GM12891 (cell line): ENCODE data around the gene MDGA2.
"Not testable (repeated sequence)": the region's sequence is repeated elsewhere in the genome, so short reads cannot be mapped to it uniquely, and the experiment has no call there.

ENCODE experiments used
- DNase-seq: peaks from one replicate; pipeline ENCODE4 v3.0.0; 2011; ENCODE audit warnings: low spot score; ENCODE audit not compliant: insufficient read length
- FAIRE-seq: peaks from 2 replicates; lab custom pipeline; 2011; peaks lifted over from hg19 to GRCh38; lab: Jason Lieb, UNC
- PAX5 ChIP-seq: IDR thresholded peaks from 2 replicates; pipeline ENCODE4 v1.6.1; 2011; ENCODE audit warnings: low read length, moderate library complexity, mild to moderate bottlenecking; ENCODE audit not compliant: insufficient read depth, severe bottlenecking
- POLR2A ChIP-seq: IDR thresholded peaks from 2 replicates; pipeline ENCODE4 v1.6.1; 2011; ENCODE audit warnings: low read depth, low read length, control low read depth
- POLR2AphosphoS5 ChIP-seq: IDR thresholded peaks from 2 replicates; pipeline ENCODE4 v1.6.1; 2011; ENCODE audit warnings: low read depth, low read length, control low read depth
- POU2F2 ChIP-seq: IDR thresholded peaks from 2 replicates; pipeline ENCODE4 v1.6.1; 2011; ENCODE audit warnings: low read depth, mild to moderate bottlenecking, control low read depth, low read length, moderate library complexity
- SPI1 ChIP-seq: IDR thresholded peaks from 2 replicates; pipeline ENCODE4 v1.6.1; 2011; ENCODE audit warnings: low read depth, low read length, control low read depth
- TAF1 ChIP-seq: IDR thresholded peaks from 2 replicates; pipeline ENCODE4 v1.6.1; 2011; ENCODE audit warnings: low read depth, low read length, control low read depth

The MDGA2 gene

DNA sequence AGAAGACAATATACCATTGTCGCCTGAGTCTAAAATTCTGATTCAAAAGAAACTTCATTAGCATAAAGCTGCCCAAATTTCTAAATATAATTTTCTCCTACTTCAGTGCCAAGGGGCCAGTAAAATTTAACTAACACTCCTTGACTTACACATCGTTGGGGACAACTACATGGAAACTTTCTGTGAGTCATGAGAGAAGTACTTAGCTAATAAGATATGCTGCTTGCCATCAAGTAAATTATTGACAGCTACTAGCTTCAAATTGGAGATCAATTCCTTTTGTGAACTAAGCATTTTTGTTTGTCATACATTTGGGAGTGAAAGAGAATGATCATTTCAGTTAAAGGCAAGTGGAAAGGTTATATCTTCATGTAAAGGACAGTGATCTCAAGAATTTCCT is 373.3 kb downstream of the MDGA2 start:
- TF ChIP-seq POLR2A = no peak
- TF ChIP-seq SPI1 = no peak
- TF ChIP-seq TAF1 = no peak
- TF ChIP-seq POU2F2 = no peak
- TF ChIP-seq POLR2AphosphoS5 = no peak
- no peak for TF ChIP-seq PAX5
- no peak for DNase-seq
- no peak for FAIRE-seq

GRCh38 chr14:47300796-47301195 is 374.6 kb downstream of the MDGA2 start:
- FAIRE-seq (no peak), DNase-seq (no peak)
- TF ChIP-seq SPI1 (no peak), POLR2A (no peak), PAX5 (no peak), TAF1 (no peak), POLR2AphosphoS5 (no peak), POU2F2 (no peak)

GRCh38 chr14:47297374-47297773 is 378.0 kb downstream of the MDGA2 start:
- TF ChIP-seq POU2F2 (no peak), POLR2A (no peak), POLR2AphosphoS5 (no peak), SPI1 (no peak), TAF1 (no peak), PAX5 (no peak)
- no peak for DNase-seq
- FAIRE-seq = no peak

DNA sequence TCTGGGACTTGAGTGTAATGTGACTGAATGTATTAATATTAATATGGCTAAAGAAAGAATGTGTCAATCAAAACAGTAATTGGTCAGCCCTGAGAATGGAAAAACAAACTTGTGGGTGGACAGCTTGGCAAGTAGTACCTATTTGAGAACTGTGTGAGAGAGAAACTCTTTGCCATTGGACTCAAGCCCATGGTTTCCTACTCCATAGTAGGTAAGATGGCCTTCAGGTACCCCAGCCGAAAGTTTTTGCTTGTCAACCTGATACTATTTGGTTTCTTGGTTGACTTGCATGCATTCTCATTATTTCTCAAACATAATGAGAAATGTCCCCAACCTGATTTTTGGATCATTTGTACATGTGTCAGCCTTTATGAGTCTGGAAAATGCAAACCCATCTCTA is 391.1 kb downstream of the MDGA2 start:
- DNase-seq (no peak), FAIRE-seq (no peak)
- TF ChIP-seq PAX5 = no peak
- no peak for TF ChIP-seq POU2F2
- no peak for TF ChIP-seq POLR2A
- TF ChIP-seq POLR2AphosphoS5 = no peak
- no peak for TF ChIP-seq TAF1
- no peak for TF ChIP-seq SPI1

- not testable (repeated sequence) for DNase-seq
Observed at GRCh38 chr14:47281761-47282160, 393.6 kb downstream of the MDGA2 start.

GRCh38 chr14:47278233-47278842 is 397.1 kb downstream of the MDGA2 start:
- FAIRE-seq = no peak
- peak; percentile 32 for DNase-seq
- TF ChIP-seq POU2F2 (no peak), POLR2A (no peak), TAF1 (no peak), SPI1 (no peak), POLR2AphosphoS5 (no peak), PAX5 (no peak)

More at GRCh38 chr14:47281761-47282160, 393.6 kb downstream of the MDGA2 start:
- FAIRE-seq = not testable (repeated sequence)

DNA sequence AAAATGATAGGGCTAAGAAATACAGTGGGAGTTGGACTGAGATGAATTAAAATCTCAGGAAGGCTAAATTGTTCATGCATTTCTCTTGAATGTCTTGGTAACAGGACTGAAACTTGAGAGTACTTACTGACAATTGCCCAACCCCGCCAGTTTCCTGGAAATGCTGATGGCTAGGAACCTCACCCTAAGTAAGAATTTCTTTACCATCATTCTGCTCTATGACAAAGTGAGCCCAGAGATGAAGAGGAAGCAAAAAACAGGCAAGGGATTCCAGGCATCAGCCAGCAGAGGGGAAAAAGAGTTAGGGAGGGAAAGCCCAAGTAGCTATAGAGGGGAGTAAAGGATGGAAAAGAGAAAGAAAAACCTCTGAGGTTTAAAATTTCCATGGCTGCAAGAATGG is 397.7 kb downstream of the MDGA2 start:
- TF ChIP-seq TAF1 (no peak), POLR2A (no peak), SPI1 (no peak), POU2F2 (no peak), POLR2AphosphoS5 (no peak), PAX5 (no peak)
- no peak for DNase-seq
- no peak for FAIRE-seq

DNA sequence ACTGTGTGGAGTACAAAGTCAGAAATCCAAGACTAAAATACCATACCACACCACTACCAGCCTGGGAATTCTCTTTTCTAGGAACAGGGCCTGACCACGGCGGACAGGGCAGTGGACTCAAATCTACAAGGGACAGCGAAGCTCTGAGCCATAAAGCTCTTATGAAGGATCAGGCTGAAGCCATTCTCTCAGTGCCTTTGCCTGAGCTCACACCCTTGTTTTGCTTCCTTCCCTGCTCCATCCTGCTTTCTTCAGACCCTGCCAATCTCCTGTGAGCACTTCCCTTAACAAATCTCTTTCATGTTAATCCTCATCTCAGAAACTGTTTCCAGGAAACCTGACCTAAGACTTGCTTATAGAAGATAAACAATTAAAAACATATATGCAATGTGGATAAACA is 398.5 kb downstream of the MDGA2 start:
- DNase-seq = no peak
- FAIRE-seq = no peak
- no peak for TF ChIP-seq SPI1
- no peak for TF ChIP-seq TAF1
- no peak for TF ChIP-seq POLR2AphosphoS5
- TF ChIP-seq PAX5 = no peak
- no peak for TF ChIP-seq POLR2A
- TF ChIP-seq POU2F2 = no peak

DNA sequence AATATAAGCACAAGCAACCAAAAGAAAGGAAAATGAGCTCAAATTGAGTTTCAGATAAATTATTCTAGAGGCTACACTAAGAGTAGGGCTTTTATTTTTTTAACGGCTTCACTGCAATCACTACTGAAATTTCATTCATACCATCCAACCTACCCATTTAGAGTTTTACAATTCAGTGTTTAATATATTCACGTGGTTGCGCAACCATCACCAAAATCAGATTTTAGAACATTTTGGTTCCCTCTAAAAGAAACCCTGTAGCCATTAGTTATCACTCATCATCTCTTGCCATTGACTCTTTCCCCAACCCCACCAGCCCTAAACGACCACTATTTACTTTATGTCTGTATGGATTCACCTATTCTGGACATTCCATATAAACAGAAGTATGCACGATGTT is 401.5 kb downstream of the MDGA2 start:
- TF ChIP-seq TAF1 = no peak
- TF ChIP-seq POU2F2 = no peak
- TF ChIP-seq SPI1 = no peak
- no peak for TF ChIP-seq POLR2A
- no peak for TF ChIP-seq PAX5
- TF ChIP-seq POLR2AphosphoS5 = no peak
- FAIRE-seq (no peak), DNase-seq (no peak)

DNA sequence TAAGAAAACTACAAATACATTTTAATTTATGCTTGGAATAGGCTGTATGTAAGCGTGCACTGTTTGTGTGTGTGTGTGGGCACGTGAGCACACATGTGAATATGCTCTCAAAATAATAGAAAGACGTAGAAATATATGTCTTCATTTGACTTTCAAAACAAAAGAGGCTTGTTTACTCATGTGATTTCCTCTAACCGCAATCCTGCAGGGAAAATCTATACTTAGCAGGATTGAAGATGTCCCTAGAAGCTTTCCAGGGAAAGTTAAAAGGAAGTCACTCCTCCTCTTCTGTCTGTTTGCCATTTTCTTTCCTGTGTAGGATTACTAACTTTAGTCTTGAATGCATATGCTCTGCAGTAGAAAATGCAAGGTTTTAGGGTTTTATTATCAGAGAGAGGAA is 404.7 kb downstream of the MDGA2 start:
- FAIRE-seq (no peak), DNase-seq (no peak)
- no peak for TF ChIP-seq PAX5
- TF ChIP-seq SPI1 = no peak
- TF ChIP-seq POU2F2 = no peak
- no peak for TF ChIP-seq POLR2AphosphoS5
- TF ChIP-seq TAF1 = no peak
- no peak for TF ChIP-seq POLR2A
